ENCODE data around the gene PCBP3. TPM values are rescaled to one million over a fixed set of nuclear protein-coding genes. Genes with fewer than 3 reads are reported as not detected.

The PCBP3 gene
- total and polyA plus RNA-seq, 10 of the 15 experiments (the other 5 are each of a cell fraction or from before 2014, with no cell fraction given): 0.09 to 1.3 (median 0.46) TPM; not detected in 3

DNA sequence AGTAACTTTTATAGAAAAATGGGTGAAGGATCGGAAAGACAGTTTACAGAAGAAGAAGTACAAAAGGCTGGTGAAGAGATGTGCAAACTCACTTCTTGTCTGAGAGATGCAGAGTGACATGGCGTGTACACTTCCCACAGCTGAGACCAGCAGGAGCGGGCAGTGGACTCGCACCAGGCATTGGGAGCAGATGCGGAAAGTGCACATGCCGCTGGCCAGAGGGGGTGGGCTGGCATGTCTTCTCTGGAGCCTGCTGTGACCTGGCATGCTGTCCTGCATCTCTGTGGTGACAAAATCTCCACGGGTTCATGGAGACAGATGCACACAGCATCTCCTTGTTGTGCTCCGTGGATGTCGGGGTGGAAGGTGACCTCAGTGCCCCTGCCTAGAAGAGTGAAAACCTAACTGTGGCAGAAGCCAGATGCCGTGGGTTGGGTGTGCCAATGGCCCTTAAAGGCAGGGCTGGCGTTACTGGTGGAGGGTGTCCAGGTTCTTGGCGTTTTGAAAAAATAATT, 209.4 kb downstream of the PCBP3 start (continued):
- TF ChIP-seq SUZ12 (IDR thresholded peaks at IDR 0.05; ENCODE audit: unreplicated experiment) (no peak), CREB1 (IDR thresholded peaks at IDR 0.05; ENCODE audit: low read depth) (no peak), SMC3 (IDR thresholded peaks at IDR 0.05; ENCODE audit: borderline replicate concordance, low read length) (no peak), CHD4 (IDR thresholded peaks at IDR 0.05) (no peak), IRF4 (IDR thresholded peaks at IDR 0.05; ENCODE audit: low read depth, low read length) (no peak), FOXM1 (IDR thresholded peaks at IDR 0.05; ENCODE audit: low read depth, low read length) (no peak)
- TF ChIP-seq, protein P1, sequence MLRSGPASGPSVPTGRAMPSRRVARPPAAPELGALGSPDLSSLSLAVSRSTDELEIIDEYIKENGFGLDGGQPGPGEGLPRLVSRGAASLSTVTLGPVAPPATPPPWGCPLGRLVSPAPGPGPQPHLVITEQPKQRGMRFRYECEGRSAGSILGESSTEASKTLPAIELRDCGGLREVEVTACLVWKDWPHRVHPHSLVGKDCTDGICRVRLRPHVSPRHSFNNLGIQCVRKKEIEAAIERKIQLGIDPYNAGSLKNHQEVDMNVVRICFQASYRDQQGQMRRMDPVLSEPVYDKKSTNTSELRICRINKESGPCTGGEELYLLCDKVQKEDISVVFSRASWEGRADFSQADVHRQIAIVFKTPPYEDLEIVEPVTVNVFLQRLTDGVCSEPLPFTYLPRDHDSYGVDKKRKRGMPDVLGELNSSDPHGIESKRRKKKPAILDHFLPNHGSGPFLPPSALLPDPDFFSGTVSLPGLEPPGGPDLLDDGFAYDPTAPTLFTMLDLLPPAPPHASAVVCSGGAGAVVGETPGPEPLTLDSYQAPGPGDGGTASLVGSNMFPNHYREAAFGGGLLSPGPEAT (IDR thresholded peaks at IDR 0.05; ENCODE audit: low read depth): no peak

DNA sequence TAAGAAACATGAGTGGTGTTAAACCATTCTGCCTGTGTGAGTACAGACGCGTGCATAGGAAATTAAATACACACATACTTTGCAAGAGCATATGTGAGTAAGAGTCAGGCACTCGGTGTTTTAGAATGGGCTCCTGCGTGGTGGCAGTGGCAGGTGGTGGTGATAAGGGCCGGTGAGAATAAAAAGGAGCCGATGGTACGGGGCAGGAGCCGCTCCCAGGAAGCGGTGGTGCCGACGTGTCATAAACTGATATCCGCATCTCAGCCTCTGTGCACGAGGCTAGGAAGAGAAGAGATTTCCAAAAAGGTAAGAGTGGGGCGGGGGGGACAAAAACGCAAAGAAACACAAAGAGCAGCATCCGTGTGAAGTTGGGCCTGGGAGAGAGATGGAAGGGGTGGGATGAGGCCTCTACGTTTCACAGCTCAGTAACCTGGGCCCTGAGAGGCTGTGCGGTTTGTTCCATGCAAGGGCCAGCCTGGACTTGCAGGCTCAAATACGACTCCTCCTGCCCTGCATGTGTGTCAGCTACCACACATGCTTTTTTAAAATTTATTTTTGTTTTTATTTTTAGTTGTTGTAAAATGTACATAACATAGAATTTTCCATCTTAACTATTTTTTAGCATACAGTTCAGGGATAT, 210.3 kb downstream of the PCBP3 start:
- no peaks in the 10 kb centered on the region for H3K27me3 ChIP-seq (replicated peaks in 1 of 2; ENCODE audit: control insufficient read depth in 2 of 2, insufficient read depth in 2 of 2, low read length in 1 of 2)
- ChIA-PET RAD21 (ENCODE audit: unreplicated experiment) (no interaction called here), POLR2A (no interaction called here), CTCF (no interaction called here), SMC1A (ENCODE audit: uncharacterized antibody, unreplicated experiment) (no interaction called here)
- ATAC-seq: no peak
- in situ Hi-C loops (cut with MboI): no loop called here
- H3K4me3 ChIP-seq: no peak overlapping the region
- FAIRE-seq: no peak
- H3K36me3 ChIP-seq (ENCODE audit: control insufficient read depth in 2 of 2, insufficient read depth in 2 of 2, low read length in 1 of 2): no peaks in the 10 kb centered on the region
- no peaks in the 10 kb centered on the region for H3K9me3 ChIP-seq (replicated peaks; ENCODE audit: control insufficient read depth, insufficient read depth, low read length)
- no peak for DNase-seq (ENCODE audit: low read depth, low spot score)
- H3K9ac ChIP-seq (ENCODE audit: control insufficient read depth, insufficient read depth, low read length): no peak overlapping the region
- H2AFZ ChIP-seq (ENCODE audit: control insufficient read depth, low read depth, low read length): no peak overlapping the region
- H3K27ac ChIP-seq (ENCODE audit: control insufficient read depth, insufficient read depth): no peak overlapping the region
- intact Hi-C loops (cut with micrococcal nuclease; ENCODE audit: unreplicated experiment): no loop called here
- no peaks in the 10 kb centered on the region for H4K20me1 ChIP-seq (ENCODE audit: control insufficient read depth, insufficient read depth)
- TF ChIP-seq JUND (IDR thresholded peaks at IDR 0.05; ENCODE audit: low read depth, low read length) (no peak), CREM (IDR thresholded peaks at IDR 0.05; ENCODE audit: low read depth) (no peak), PAX8 (IDR thresholded peaks at IDR 0.05) (no peak), NBN (IDR thresholded peaks at IDR 0.05) (no peak), SMAD1 (IDR thresholded peaks at IDR 0.05; ENCODE audit: low read depth, partially characterized antibody) (no peak), EP300 (IDR thresholded peaks at IDR 0.05; ENCODE audit: borderline replicate concordance in 1 of 2, control insufficient read depth in 1 of 2, low read depth in 2 of 2, low read length in 2 of 2) (no peak)
- TF ChIP-seq, protein P2, sequence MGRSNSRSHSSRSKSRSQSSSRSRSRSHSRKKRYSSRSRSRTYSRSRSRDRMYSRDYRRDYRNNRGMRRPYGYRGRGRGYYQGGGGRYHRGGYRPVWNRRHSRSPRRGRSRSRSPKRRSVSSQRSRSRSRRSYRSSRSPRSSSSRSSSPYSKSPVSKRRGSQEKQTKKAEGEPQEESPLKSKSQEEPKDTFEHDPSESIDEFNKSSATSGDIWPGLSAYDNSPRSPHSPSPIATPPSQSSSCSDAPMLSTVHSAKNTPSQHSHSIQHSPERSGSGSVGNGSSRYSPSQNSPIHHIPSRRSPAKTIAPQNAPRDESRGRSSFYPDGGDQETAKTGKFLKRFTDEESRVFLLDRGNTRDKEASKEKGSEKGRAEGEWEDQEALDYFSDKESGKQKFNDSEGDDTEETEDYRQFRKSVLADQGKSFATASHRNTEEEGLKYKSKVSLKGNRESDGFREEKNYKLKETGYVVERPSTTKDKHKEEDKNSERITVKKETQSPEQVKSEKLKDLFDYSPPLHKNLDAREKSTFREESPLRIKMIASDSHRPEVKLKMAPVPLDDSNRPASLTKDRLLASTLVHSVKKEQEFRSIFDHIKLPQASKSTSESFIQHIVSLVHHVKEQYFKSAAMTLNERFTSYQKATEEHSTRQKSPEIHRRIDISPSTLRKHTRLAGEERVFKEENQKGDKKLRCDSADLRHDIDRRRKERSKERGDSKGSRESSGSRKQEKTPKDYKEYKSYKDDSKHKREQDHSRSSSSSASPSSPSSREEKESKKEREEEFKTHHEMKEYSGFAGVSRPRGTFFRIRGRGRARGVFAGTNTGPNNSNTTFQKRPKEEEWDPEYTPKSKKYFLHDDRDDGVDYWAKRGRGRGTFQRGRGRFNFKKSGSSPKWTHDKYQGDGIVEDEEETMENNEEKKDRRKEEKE (IDR thresholded peaks at IDR 0.05): no peak
- no peaks in the 10 kb centered on the region for H3K79me2 ChIP-seq (ENCODE audit: control insufficient read depth, insufficient read depth, low read length)
- WGBS (ENCODE audit: insufficient coverage, insufficient replicate concordance, low lambda C conversion rate, missing lambda C conversion rate): 79% methylated on average over 19 of the region's 19 CpGs
- no peaks in the 10 kb centered on the region for H3K4me1 ChIP-seq (ENCODE audit: control insufficient read depth, insufficient read depth, low read length)
- BruUV-seq (replicated peaks): no TSS peak
- no peak overlapping the region for H3K4me2 ChIP-seq (ENCODE audit: control insufficient read depth, insufficient read depth)

Measured in GM12878 (cell line).